ENCODE results near the gene TMSB4X.

DNA sequence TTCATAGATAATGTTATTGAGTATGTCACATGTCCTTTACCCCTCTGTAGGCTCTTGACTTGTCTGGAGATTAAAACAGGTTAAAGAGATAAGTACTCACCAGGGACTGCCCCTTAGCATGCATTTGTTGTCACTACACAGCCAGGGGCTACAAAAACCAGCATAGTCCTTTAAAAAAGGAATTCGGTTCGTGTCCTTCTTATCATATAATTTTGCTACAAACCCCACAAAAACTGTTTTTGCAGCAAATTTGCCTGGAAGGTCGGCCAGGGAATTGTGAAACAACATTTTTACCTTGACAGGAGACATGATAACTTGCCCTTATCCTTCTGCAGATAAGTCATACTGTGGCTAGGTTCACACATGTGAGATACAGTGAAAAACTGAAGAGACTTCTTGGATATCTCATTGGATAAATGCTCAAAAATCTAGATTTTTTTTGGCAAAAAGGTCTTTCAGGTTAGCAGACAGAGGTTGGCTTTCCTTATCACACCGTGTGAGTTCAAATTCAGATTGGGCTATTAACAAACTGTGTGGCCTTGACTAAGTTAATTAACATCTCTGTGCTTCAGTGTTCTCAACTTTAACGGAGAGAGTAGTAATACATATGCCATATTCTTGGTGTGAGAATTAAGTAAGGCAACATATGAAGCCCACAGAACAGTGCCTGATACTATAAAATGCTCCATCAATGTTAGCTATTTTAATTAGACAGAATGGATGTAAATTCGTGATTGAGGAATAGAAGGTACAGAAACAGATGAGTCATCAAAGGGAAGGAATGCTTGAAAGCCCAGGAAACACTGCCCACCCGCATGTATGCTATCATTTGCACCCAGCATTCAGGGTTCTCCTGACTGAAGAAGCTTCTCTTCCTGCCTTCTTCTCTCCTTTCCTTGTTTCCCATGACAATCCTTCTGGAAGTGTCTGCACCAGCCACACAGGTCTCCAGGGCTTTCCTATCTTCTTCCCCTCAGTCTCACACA lies 39.5 kb downstream of the TMSB4X start:
- TF ChIP-seq, protein P1, sequence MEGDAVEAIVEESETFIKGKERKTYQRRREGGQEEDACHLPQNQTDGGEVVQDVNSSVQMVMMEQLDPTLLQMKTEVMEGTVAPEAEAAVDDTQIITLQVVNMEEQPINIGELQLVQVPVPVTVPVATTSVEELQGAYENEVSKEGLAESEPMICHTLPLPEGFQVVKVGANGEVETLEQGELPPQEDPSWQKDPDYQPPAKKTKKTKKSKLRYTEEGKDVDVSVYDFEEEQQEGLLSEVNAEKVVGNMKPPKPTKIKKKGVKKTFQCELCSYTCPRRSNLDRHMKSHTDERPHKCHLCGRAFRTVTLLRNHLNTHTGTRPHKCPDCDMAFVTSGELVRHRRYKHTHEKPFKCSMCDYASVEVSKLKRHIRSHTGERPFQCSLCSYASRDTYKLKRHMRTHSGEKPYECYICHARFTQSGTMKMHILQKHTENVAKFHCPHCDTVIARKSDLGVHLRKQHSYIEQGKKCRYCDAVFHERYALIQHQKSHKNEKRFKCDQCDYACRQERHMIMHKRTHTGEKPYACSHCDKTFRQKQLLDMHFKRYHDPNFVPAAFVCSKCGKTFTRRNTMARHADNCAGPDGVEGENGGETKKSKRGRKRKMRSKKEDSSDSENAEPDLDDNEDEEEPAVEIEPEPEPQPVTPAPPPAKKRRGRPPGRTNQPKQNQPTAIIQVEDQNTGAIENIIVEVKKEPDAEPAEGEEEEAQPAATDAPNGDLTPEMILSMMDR (IDR thresholded peaks at IDR 0.05): no peak
- no peak for TF ChIP-seq POLR2A (IDR thresholded peaks at IDR 0.05)

All from testis (tissue), 2 donors.